ENCODE data around the gene AIP.

Gene AIP

GRCh38 chr11:67445515-67445914 is 37.3 kb upstream of the AIP start:
- in situ Hi-C loops (cut with HindIII; ENCODE audit: low pct_ligation_motif_present, low sequenced_read_pairs): no loop called here
- H3K27ac ChIP-seq: no peak overlapping the region
- H3K4me3 ChIP-seq (ENCODE audit: low read depth, low read length): no peak overlapping the region
- no peak for DNase-seq
- TF ChIP-seq, protein P1, sequence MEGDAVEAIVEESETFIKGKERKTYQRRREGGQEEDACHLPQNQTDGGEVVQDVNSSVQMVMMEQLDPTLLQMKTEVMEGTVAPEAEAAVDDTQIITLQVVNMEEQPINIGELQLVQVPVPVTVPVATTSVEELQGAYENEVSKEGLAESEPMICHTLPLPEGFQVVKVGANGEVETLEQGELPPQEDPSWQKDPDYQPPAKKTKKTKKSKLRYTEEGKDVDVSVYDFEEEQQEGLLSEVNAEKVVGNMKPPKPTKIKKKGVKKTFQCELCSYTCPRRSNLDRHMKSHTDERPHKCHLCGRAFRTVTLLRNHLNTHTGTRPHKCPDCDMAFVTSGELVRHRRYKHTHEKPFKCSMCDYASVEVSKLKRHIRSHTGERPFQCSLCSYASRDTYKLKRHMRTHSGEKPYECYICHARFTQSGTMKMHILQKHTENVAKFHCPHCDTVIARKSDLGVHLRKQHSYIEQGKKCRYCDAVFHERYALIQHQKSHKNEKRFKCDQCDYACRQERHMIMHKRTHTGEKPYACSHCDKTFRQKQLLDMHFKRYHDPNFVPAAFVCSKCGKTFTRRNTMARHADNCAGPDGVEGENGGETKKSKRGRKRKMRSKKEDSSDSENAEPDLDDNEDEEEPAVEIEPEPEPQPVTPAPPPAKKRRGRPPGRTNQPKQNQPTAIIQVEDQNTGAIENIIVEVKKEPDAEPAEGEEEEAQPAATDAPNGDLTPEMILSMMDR (IDR thresholded peaks at IDR 0.05; ENCODE audit: low read depth, low read length, missing control alignments): no peak
- no peaks in the 10 kb centered on the region for H3K27me3 ChIP-seq (replicated peaks)
- H3K36me3 ChIP-seq (replicated peaks): peaks cover 5% of the 10 kb centered on the region

- no peak overlapping the region for H3K27ac ChIP-seq
Measured at GRCh38 chr11:67448220-67448609, 34.6 kb upstream of the AIP start.

GRCh38 chr11:67449116-67449844 is 33.5 kb upstream of the AIP start:
- in situ Hi-C loops (cut with HindIII; ENCODE audit: low pct_ligation_motif_present, low sequenced_read_pairs): no loop called here
- H3K36me3 ChIP-seq (replicated peaks): no peaks in the 10 kb centered on the region
- TF ChIP-seq, protein P1 (IDR thresholded peaks at IDR 0.05; ENCODE audit: low read depth, low read length, missing control alignments): no peak
- no peak overlapping the region for H3K27ac ChIP-seq
- no peaks in the 10 kb centered on the region for H3K27me3 ChIP-seq (replicated peaks)
- H3K4me3 ChIP-seq (ENCODE audit: low read depth, low read length): no peak overlapping the region
- DNase-seq: no peak

More at GRCh38 chr11:67448220-67448609, 34.6 kb upstream of the AIP start:
- TF ChIP-seq, protein P1 (IDR thresholded peaks at IDR 0.05; ENCODE audit: low read depth, low read length, missing control alignments): no peak
- no peaks in the 10 kb centered on the region for H3K36me3 ChIP-seq (replicated peaks)
- no peak overlapping the region for H3K4me3 ChIP-seq (ENCODE audit: low read depth, low read length)
- in situ Hi-C loops (cut with HindIII; ENCODE audit: low pct_ligation_motif_present, low sequenced_read_pairs): no loop called here
- H3K27me3 ChIP-seq (replicated peaks): no peaks in the 10 kb centered on the region
- DNase-seq: no peak

DNA sequence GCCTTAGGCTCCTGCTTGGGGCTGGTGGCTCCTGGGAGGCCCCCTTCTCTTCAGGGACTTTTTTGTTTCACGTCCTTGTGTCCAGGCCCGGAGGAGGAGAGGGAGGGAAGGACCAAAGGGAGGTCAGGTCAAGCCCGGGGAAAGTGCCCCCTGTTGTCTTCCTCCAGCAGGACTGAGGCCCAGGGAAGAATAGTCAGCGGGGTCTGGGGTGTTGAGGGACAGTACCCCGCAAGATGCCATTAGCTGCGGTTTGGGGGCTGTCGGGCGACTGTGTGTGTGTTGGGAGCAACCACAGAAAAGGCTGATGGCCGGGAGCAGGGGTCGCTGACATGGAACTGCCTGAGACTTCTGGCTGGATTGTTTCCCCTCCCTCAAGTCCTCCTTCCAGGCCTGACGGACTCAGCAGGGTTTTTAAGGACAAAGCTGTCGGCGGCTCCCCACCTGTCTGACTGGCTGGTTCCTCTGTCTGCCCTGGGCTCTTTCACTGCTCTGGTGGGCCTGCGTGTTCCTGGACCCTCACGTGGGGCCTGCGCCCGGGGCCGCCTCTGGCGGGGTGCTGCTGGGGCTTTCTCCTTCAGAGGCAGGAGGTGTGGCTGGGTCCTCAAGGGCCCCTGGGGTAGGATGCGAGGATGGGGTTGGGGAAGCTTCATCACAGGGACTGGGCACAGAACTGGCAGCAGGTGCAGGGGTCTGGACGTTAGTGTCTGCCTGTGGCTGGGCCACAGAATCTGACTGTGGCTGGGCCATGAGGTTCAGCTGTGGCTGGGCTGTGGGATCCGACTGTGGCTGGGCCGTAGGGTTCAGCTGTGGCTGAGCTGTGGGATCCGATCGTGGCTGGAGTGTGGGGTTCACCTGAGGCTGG is 31.8 kb upstream of the AIP start:
- DNase-seq: no peak
- Histone ChIP-seq H3K4me3 (ENCODE audit: low read depth, low read length) (no peak overlapping the region), H3K36me3 (replicated peaks) (no peaks in the 10 kb centered on the region), H3K27ac (no peak overlapping the region), H3K27me3 (replicated peaks) (no peaks in the 10 kb centered on the region)
- TF ChIP-seq, protein P1 (IDR thresholded peaks at IDR 0.05; ENCODE audit: low read depth, low read length, missing control alignments): no peak
- in situ Hi-C loops (cut with HindIII; ENCODE audit: low pct_ligation_motif_present, low sequenced_read_pairs): no loop called here

GRCh38 chr11:67451658-67451976 is 31.2 kb upstream of the AIP start:
- in situ Hi-C loops (cut with HindIII; ENCODE audit: low pct_ligation_motif_present, low sequenced_read_pairs): no loop called here
- H3K4me3 ChIP-seq (ENCODE audit: low read depth, low read length): no peak overlapping the region

More at GRCh38 chr11:67451658-67451976, 31.2 kb upstream of the AIP start:
- Histone ChIP-seq H3K36me3 (replicated peaks) (no peaks in the 10 kb centered on the region), H3K27ac (no peak overlapping the region), H3K27me3 (replicated peaks) (no peaks in the 10 kb centered on the region)
- TF ChIP-seq, protein P1 (IDR thresholded peaks at IDR 0.05; ENCODE audit: low read depth, low read length, missing control alignments): no peak
- DNase-seq: no peak
